Neural cell (in vitro differentiated cells): ENCODE data around the gene SLC44A2. TPM values are rescaled to one million over a fixed set of nuclear protein-coding genes. Genes with fewer than 3 reads are reported as not detected.

Experiments
- H2AFZ ChIP-seq: fragments of 200-600, 300-800 bp; sonication (generic), shearing (Covaris generic); 2 replicates; pipeline ENCODE4 v1.6.0; 2014; ENCODE audit warnings: low read depth, mild to moderate bottlenecking, antibody characterized with exemption, low read length, moderate library complexity
- H3F3A ChIP-seq: fragments of 200-600 bp; shearing (Covaris generic); 2 replicates; pipeline ENCODE4 v1.6.1; 2016; ENCODE audit warnings: mild to moderate bottlenecking, moderate library complexity, mixed read lengths, antibody characterized with exemption, low read length; ENCODE audit not compliant: insufficient read depth, poor library complexity, severe bottlenecking
- H3K27ac ChIP-seq: fragments of 200-600, 300-800 bp; sonication (generic), shearing (Covaris generic); 2 replicates; pipeline ENCODE4 v1.5.1; 2014; ENCODE audit warnings: mild to moderate bottlenecking, low read length, moderate library complexity
- H3K27me3 ChIP-seq: fragments of 300-800, 200-600 bp; sonication (generic), shearing (Covaris generic); 2 replicates; pipeline ENCODE4 v1.6.0; 2014; ENCODE audit warnings: mild to moderate bottlenecking, low read depth, low read length, moderate library complexity; ENCODE audit not compliant: insufficient read depth
- H3K36me3 ChIP-seq: fragments of 300-800, 200-600 bp; sonication (generic), shearing (Covaris generic); 2 replicates; pipeline ENCODE4 v1.5.1; 2014; ENCODE audit warnings: mild to moderate bottlenecking, antibody characterized with exemption, low read length, moderate library complexity; ENCODE audit not compliant: insufficient read depth
- H3K4me2 ChIP-seq: fragments of 300-800, 200-600 bp; sonication (generic), shearing (Covaris generic); 2 replicates; pipeline ENCODE4 v1.6.0; 2014; ENCODE audit warnings: mild to moderate bottlenecking, low read length
- H3K4me3 ChIP-seq: fragments of 300-800, 200-600 bp; sonication (generic), shearing (Covaris generic); 2 replicates; pipeline ENCODE4 v1.5.1; 2014; ENCODE audit warnings: mild to moderate bottlenecking, low read length, moderate library complexity
- H3K79me2 ChIP-seq: fragments of 200-600 bp; shearing (Covaris generic); replicated peaks from 2 replicates; pipeline ENCODE4 v1.6.0; 2014; ENCODE audit warnings: mild to moderate bottlenecking, low read length, moderate library complexity; ENCODE audit not compliant: insufficient read depth
- H3K9ac ChIP-seq: fragments of 300-800, 200-600 bp; sonication (generic), shearing (Covaris generic); 2 replicates; pipeline ENCODE4 v1.6.1; 2016; ENCODE audit warnings: mild to moderate bottlenecking, low read length, mixed read lengths
- H3K9me2 ChIP-seq: fragments of 200-600 bp; shearing (Covaris generic); 2 replicates; pipeline ENCODE4 v1.6.1; 2016; ENCODE audit warnings: mild to moderate bottlenecking, low read length, mixed read lengths; ENCODE audit not compliant: insufficient read depth
- H3K9me3 ChIP-seq: fragments of 200-600, 300-800 bp; sonication (generic), shearing (Covaris generic); 2 replicates; pipeline ENCODE4 v1.6.1; 2016; ENCODE audit warnings: mild to moderate bottlenecking, mixed run types, low read length, moderate library complexity, mixed read lengths
- H4K20me1 ChIP-seq: fragments of 200-600 bp; shearing (Covaris generic); 2 replicates; pipeline ENCODE4 v1.6.1; 2016; ENCODE audit warnings: mild to moderate bottlenecking, mixed run types; ENCODE audit not compliant: insufficient read depth
- EP300 ChIP-seq: fragments of 450-650 bp; conservative IDR thresholded peaks from 2 replicates; pipeline ENCODE4 v1.6.1; 2014; ENCODE audit warnings: antibody characterized with exemption, mild to moderate bottlenecking, moderate library complexity; ENCODE audit not compliant: poor library complexity, severe bottlenecking
- EZH2 ChIP-seq: fragments of 200-600, 300-800 bp; shearing (Covaris generic), sonication (generic); IDR thresholded peaks from 2 replicates; pipeline ENCODE4 v1.6.1; 2014; ENCODE audit warnings: antibody characterized with exemption, low read length, borderline replicate concordance, mild to moderate bottlenecking; ENCODE audit not compliant: insufficient read depth, poor library complexity, severe bottlenecking
- MXI1 ChIP-seq: fragments of 450-650 bp; conservative IDR thresholded peaks from 2 replicates; pipeline ENCODE4 v1.6.1; 2014; ENCODE audit warnings: antibody characterized with exemption, mild to moderate bottlenecking; ENCODE audit not compliant: poor library complexity, severe bottlenecking
- POLR2AphosphoS5 ChIP-seq: IDR thresholded peaks from 2 replicates; pipeline ENCODE4 v1.6.1; 2012
- RAD21 ChIP-seq: fragments of 450-650 bp; conservative IDR thresholded peaks from 2 replicates; pipeline ENCODE4 v1.6.1; 2014; ENCODE audit warnings: antibody characterized with exemption, mild to moderate bottlenecking, moderate library complexity
- REST ChIP-seq: IDR thresholded peaks from 2 replicates; pipeline ENCODE4 v1.6.1; 2012; ENCODE audit warnings: borderline replicate concordance
- SMC3 ChIP-seq: fragments of 450-650 bp; conservative IDR thresholded peaks from 2 replicates; pipeline ENCODE4 v1.6.1; 2014; ENCODE audit warnings: antibody characterized with exemption, mild to moderate bottlenecking, moderate library complexity; ENCODE audit not compliant: poor library complexity
- TAF1 ChIP-seq: IDR thresholded peaks from 2 replicates; pipeline ENCODE4 v1.6.1; 2012; ENCODE audit warnings: low read depth
- polyA plus RNA-seq: library from polyadenylated mRNA; depleted of rRNA; stranded (reverse); fragments of >200 nt; gene quantifications from 2 replicates; pipeline ENCODE4 v1.2.3, GENCODE V29; 2014
- TF ChIP-seq, protein P1 (sequence below): fragments of 450-650 bp; IDR thresholded peaks from 2 replicates; pipeline ENCODE4 v1.5.1; 2014; ENCODE audit warnings: antibody characterized with exemption, mild to moderate bottlenecking, moderate library complexity; ENCODE audit not compliant: poor library complexity, severe bottlenecking

SLC44A2 gene
- polyA plus RNA-seq, 1 donor from 2014 or later = 50.0 TPM

GRCh38 chr19:10615429-10616023 is 9.8 kb upstream of the SLC44A2 start:
- Histone ChIP-seq H3K9me3 (no peaks in the 10 kb centered on the region), H3K4me3 (no peak overlapping the region), H3K79me2 (no peaks in the 10 kb centered on the region), H3K9me2 (no peaks in the 10 kb centered on the region), H3K27me3 (no peaks in the 10 kb centered on the region), H3K9ac (no peak overlapping the region), H3K4me2 (no peak overlapping the region), H3F3A (no peaks in the 10 kb centered on the region), H2AFZ (no peak overlapping the region), H3K36me3 (no peaks in the 10 kb centered on the region), H3K27ac (no peak overlapping the region), H4K20me1 (no peaks in the 10 kb centered on the region)
- no peak for TF ChIP-seq RAD21
- TF ChIP-seq REST = no peak
- no peak for TF ChIP-seq EZH2
- TF ChIP-seq TAF1 = no peak
- no peak for TF ChIP-seq POLR2AphosphoS5
- TF ChIP-seq EP300 = no peak
- TF ChIP-seq MXI1 = no peak
- TF ChIP-seq, protein P1, sequence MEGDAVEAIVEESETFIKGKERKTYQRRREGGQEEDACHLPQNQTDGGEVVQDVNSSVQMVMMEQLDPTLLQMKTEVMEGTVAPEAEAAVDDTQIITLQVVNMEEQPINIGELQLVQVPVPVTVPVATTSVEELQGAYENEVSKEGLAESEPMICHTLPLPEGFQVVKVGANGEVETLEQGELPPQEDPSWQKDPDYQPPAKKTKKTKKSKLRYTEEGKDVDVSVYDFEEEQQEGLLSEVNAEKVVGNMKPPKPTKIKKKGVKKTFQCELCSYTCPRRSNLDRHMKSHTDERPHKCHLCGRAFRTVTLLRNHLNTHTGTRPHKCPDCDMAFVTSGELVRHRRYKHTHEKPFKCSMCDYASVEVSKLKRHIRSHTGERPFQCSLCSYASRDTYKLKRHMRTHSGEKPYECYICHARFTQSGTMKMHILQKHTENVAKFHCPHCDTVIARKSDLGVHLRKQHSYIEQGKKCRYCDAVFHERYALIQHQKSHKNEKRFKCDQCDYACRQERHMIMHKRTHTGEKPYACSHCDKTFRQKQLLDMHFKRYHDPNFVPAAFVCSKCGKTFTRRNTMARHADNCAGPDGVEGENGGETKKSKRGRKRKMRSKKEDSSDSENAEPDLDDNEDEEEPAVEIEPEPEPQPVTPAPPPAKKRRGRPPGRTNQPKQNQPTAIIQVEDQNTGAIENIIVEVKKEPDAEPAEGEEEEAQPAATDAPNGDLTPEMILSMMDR = no peak
- no peak for TF ChIP-seq SMC3

DNA sequence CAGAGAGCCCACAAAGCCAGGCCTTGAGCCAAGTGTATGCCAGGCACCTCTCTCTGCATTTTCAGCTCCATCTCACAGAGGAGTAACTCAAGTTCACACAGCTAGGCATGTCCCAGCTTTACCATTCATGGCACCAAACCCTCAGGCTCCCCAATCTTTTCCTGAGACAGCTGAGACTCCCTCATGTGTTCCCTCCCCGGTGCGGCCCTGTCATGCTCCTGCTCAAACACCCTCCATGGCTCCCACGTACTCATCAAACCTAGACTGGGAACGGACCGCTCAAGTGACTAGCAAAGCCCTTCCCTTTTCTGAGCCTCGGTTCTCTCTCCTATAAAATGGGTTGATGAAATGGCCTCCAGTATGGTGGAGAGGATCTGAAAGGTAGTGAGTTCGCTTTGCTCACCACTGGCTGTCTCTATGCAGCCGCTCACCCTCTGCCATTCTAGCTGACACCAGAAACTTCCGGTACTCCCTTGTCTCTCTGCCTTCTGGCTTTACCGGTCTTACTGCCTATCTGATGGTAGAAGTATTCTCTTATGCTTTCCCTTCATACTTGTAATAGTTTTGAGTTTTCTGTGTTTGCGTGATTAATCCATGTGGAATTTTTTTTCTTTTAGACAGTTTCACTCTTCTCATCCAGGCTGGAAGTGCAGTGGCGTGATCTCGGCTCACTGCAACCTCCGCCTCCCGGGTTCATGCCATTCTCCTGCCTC is 7.8 kb upstream of the SLC44A2 start:
- no peak for TF ChIP-seq SMC3
- no peak for TF ChIP-seq EZH2
- TF ChIP-seq RAD21 = no peak
- no peak for TF ChIP-seq MXI1
- TF ChIP-seq TAF1 = no peak
- no peak for TF ChIP-seq REST
- TF ChIP-seq, protein P1 = no peak
- TF ChIP-seq POLR2AphosphoS5 = no peak
- TF ChIP-seq EP300 = no peak
- no peak overlapping the region for H3K4me3 ChIP-seq
- H3K27me3 ChIP-seq = no peaks in the 10 kb centered on the region
- no peaks in the 10 kb centered on the region for H3F3A ChIP-seq
- H3K9ac ChIP-seq = no peak overlapping the region
- no peaks in the 10 kb centered on the region for H3K9me2 ChIP-seq
- no peaks in the 10 kb centered on the region for H4K20me1 ChIP-seq
- H2AFZ ChIP-seq = no peak overlapping the region
- no peak overlapping the region for H3K27ac ChIP-seq
- H3K36me3 ChIP-seq = no peaks in the 10 kb centered on the region
- no peaks in the 10 kb centered on the region for H3K9me3 ChIP-seq
- no peak overlapping the region for H3K4me2 ChIP-seq
- no peaks in the 10 kb centered on the region for H3K79me2 ChIP-seq
